ENCODE results near the gene ANKS1B. TPM values are rescaled to one million over a fixed set of nuclear protein-coding genes. Genes with fewer than 3 reads are reported as not detected.

Gene ANKS1B
- total RNA-seq, 2 experiments from 2014 or later: 0.30 to 1.3 TPM

- no peaks in the 10 kb centered on the region for H3K4me1 Mint-ChIP-seq
- POLR2A ChIA-PET: no interaction called here
- H3K4me3 Mint-ChIP-seq: no peak overlapping the region
- no peak overlapping the region for H3K27ac Mint-ChIP-seq
- no peaks in the 10 kb centered on the region for H3K36me3 Mint-ChIP-seq (ENCODE audit: low read depth)
- no peaks in the 10 kb centered on the region for H3K27me3 Mint-ChIP-seq
- CTCF ChIA-PET: interaction anchor here (1.7 kb wide), 1 partner anchor 44 kb away, joined by 4 read pairs; no protein-coding TSS in a partner anchor
- no peaks in the 10 kb centered on the region for H3K9me3 Mint-ChIP-seq
- DNase-seq: no peak
Observed at GRCh38 chr12:98954506-98954905, 1030.2 kb downstream of the ANKS1B start.

- POLR2A ChIA-PET: no interaction called here
- no peak for DNase-seq
- Mint-ChIP-seq H3K36me3 (ENCODE audit: low read depth) (no peaks in the 10 kb centered on the region), H3K27ac (no peak overlapping the region), H3K27me3 (no peaks in the 10 kb centered on the region), H3K9me3 (no peaks in the 10 kb centered on the region), H3K4me1 (no peaks in the 10 kb centered on the region), H3K4me3 (no peak overlapping the region)
- CTCF ChIA-PET: no interaction called here
Observed at GRCh38 chr12:98951406-98951805, 1033.3 kb downstream of the ANKS1B start.

- H3K27ac Mint-ChIP-seq: no peak overlapping the region
- ChIA-PET CTCF (interaction anchor here (1.4 kb wide), 1 partner anchor 382 kb away, joined by 3 read pairs; no protein-coding TSS in a partner anchor), POLR2A (no interaction called here)
- no peaks in the 10 kb centered on the region for H3K4me1 Mint-ChIP-seq
- no peaks in the 10 kb centered on the region for H3K36me3 Mint-ChIP-seq (ENCODE audit: low read depth)
- H3K27me3 Mint-ChIP-seq: no peaks in the 10 kb centered on the region
- DNase-seq: no peak
- H3K4me3 Mint-ChIP-seq: no peak overlapping the region
- H3K9me3 Mint-ChIP-seq: no peaks in the 10 kb centered on the region
Observed at GRCh38 chr12:98948343-98948949, 1036.3 kb downstream of the ANKS1B start.

GRCh38 chr12:98945864-98946263 is 1038.9 kb downstream of the ANKS1B start:
- no peaks in the 10 kb centered on the region for H3K36me3 Mint-ChIP-seq (ENCODE audit: low read depth)
- H3K9me3 Mint-ChIP-seq: no peaks in the 10 kb centered on the region
- H3K27me3 Mint-ChIP-seq: no peaks in the 10 kb centered on the region
- no peak overlapping the region for H3K27ac Mint-ChIP-seq
- no peak for DNase-seq
- ChIA-PET POLR2A (no interaction called here), CTCF (no interaction called here)
- no peak overlapping the region for H3K4me3 Mint-ChIP-seq
- H3K4me1 Mint-ChIP-seq: no peaks in the 10 kb centered on the region

GRCh38 chr12:98939926-98940325 is 1044.8 kb downstream of the ANKS1B start:
- no peaks in the 10 kb centered on the region for H3K4me1 Mint-ChIP-seq
- no peak overlapping the region for H3K4me3 Mint-ChIP-seq
- peaks cover 9% of the 10 kb centered on the region for H3K27me3 Mint-ChIP-seq
- H3K9me3 Mint-ChIP-seq: no peaks in the 10 kb centered on the region
- CTCF ChIA-PET: no interaction called here
- no peaks in the 10 kb centered on the region for H3K36me3 Mint-ChIP-seq (ENCODE audit: low read depth)
- POLR2A ChIA-PET: no interaction called here
- no peak overlapping the region for H3K27ac Mint-ChIP-seq
- no peak for DNase-seq

GRCh38 chr12:98939350-98939749 is 1045.4 kb downstream of the ANKS1B start:
- Mint-ChIP-seq H3K4me1 (no peaks in the 10 kb centered on the region), H3K27ac (no peak overlapping the region), H3K9me3 (no peaks in the 10 kb centered on the region), H3K4me3 (no peak overlapping the region), H3K27me3 (peaks cover 9% of the 10 kb centered on the region), H3K36me3 (ENCODE audit: low read depth) (no peaks in the 10 kb centered on the region)
- ChIA-PET POLR2A (no interaction called here), CTCF (no interaction called here)
- no peak for DNase-seq

- no peak for DNase-seq
- no peaks in the 10 kb centered on the region for H3K36me3 Mint-ChIP-seq (ENCODE audit: low read depth)
- ChIA-PET POLR2A (no interaction called here), CTCF (no interaction called here)
- H3K4me3 Mint-ChIP-seq: no peak overlapping the region
- H3K27ac Mint-ChIP-seq: no peak overlapping the region
- H3K4me1 Mint-ChIP-seq: no peaks in the 10 kb centered on the region
- H3K9me3 Mint-ChIP-seq: no peaks in the 10 kb centered on the region
- peaks cover 9% of the 10 kb centered on the region for H3K27me3 Mint-ChIP-seq
Observed at GRCh38 chr12:98935847-98936246, 1048.9 kb downstream of the ANKS1B start.

- ChIA-PET POLR2A (no interaction called here), CTCF (no interaction called here)
- Mint-ChIP-seq H3K4me3 (no peak overlapping the region), H3K27me3 (peaks cover 32% of the 10 kb centered on the region), H3K27ac (no peak overlapping the region), H3K36me3 (ENCODE audit: low read depth) (no peaks in the 10 kb centered on the region), H3K9me3 (no peaks in the 10 kb centered on the region), H3K4me1 (no peaks in the 10 kb centered on the region)
- no peak for DNase-seq
Observed at GRCh38 chr12:98922871-98923270, 1061.9 kb downstream of the ANKS1B start.

GRCh38 chr12:98918176-98918863 is 1066.4 kb downstream of the ANKS1B start:
- ChIA-PET CTCF (no interaction called here), POLR2A (no interaction called here)
- H3K4me1 Mint-ChIP-seq: no peaks in the 10 kb centered on the region
- peaks cover 18% of the 10 kb centered on the region for H3K27me3 Mint-ChIP-seq
- no peaks in the 10 kb centered on the region for H3K9me3 Mint-ChIP-seq
- H3K4me3 Mint-ChIP-seq: no peak overlapping the region
- H3K27ac Mint-ChIP-seq: no peak overlapping the region
- no peak for DNase-seq
- H3K36me3 Mint-ChIP-seq (ENCODE audit: low read depth): no peaks in the 10 kb centered on the region

GRCh38 chr12:98916106-98916505 is 1068.6 kb downstream of the ANKS1B start:
- H3K4me3 Mint-ChIP-seq: no peak overlapping the region
- H3K27ac Mint-ChIP-seq: no peak overlapping the region
- H3K36me3 Mint-ChIP-seq (ENCODE audit: low read depth): no peaks in the 10 kb centered on the region
- ChIA-PET CTCF (no interaction called here), POLR2A (no interaction called here)
- DNase-seq: no peak
- no peaks in the 10 kb centered on the region for H3K4me1 Mint-ChIP-seq
- peaks cover 12% of the 10 kb centered on the region for H3K27me3 Mint-ChIP-seq
- no peaks in the 10 kb centered on the region for H3K9me3 Mint-ChIP-seq

- Mint-ChIP-seq H3K27me3 (peaks cover 9% of the 10 kb centered on the region), H3K9me3 (no peaks in the 10 kb centered on the region), H3K4me1 (no peaks in the 10 kb centered on the region), H3K27ac (no peak overlapping the region), H3K36me3 (ENCODE audit: low read depth) (no peaks in the 10 kb centered on the region), H3K4me3 (no peak overlapping the region)
- DNase-seq: no peak
- CTCF ChIA-PET: no interaction called here
- POLR2A ChIA-PET: no interaction called here
Observed at GRCh38 chr12:98912401-98912974, 1072.2 kb downstream of the ANKS1B start.

- H3K27ac Mint-ChIP-seq: no peak overlapping the region
- H3K4me3 Mint-ChIP-seq: no peak overlapping the region
- H3K27me3 Mint-ChIP-seq: peaks cover 9% of the 10 kb centered on the region
- POLR2A ChIA-PET: no interaction called here
- no peaks in the 10 kb centered on the region for H3K9me3 Mint-ChIP-seq
- no peaks in the 10 kb centered on the region for H3K4me1 Mint-ChIP-seq
- DNase-seq: no peak
- CTCF ChIA-PET: no interaction called here
- no peaks in the 10 kb centered on the region for H3K36me3 Mint-ChIP-seq (ENCODE audit: low read depth)
Observed at GRCh38 chr12:98911396-98911795, 1073.3 kb downstream of the ANKS1B start.

GRCh38 chr12:98909746-98910145 is 1075.0 kb downstream of the ANKS1B start:
- H3K27me3 Mint-ChIP-seq: peaks cover 5% of the 10 kb centered on the region
- H3K4me1 Mint-ChIP-seq: no peaks in the 10 kb centered on the region
- no peak overlapping the region for H3K27ac Mint-ChIP-seq
- DNase-seq: no peak
- H3K9me3 Mint-ChIP-seq: no peaks in the 10 kb centered on the region
- no peaks in the 10 kb centered on the region for H3K36me3 Mint-ChIP-seq (ENCODE audit: low read depth)
- no peak overlapping the region for H3K4me3 Mint-ChIP-seq
- ChIA-PET POLR2A (no interaction called here), CTCF (no interaction called here)

GRCh38 chr12:98908866-98909265 is 1075.9 kb downstream of the ANKS1B start:
- Mint-ChIP-seq H3K4me1 (no peaks in the 10 kb centered on the region), H3K36me3 (ENCODE audit: low read depth) (no peaks in the 10 kb centered on the region), H3K27ac (no peak overlapping the region), H3K9me3 (no peaks in the 10 kb centered on the region), H3K27me3 (peaks cover 5% of the 10 kb centered on the region), H3K4me3 (no peak overlapping the region)
- ChIA-PET POLR2A (no interaction called here), CTCF (no interaction called here)
- DNase-seq: no peak

All from activated CD4-positive, alpha-beta memory T cell treated with anti-CD3 and anti-CD28 coated beads, Interleukin-2, amount 10 ng/mL, durations not matched to agents 7 days and 5 days (primary cell).